Measurements from ENCODE around the gene JADE3.

Gene JADE3

GRCh38 chrX:47101206-47101605, 189.0 kb downstream of the JADE3 start:
- in situ Hi-C loops (cut with MboI; ENCODE audit: low sequenced_read_pairs), result no loop called here
